ENCODE measurements around the gene RIN3. TPM values are rescaled to one million over a fixed set of nuclear protein-coding genes. Genes with fewer than 3 reads are reported as not detected.
A peak's percentile ranks its signal among the peaks of the same experiment; 100 is the strongest.

RIN3 gene
- polyA plus RNA-seq = 10 to 100 TPM in 2 of 4 donors, 1 to 10 TPM in 2; 1.8 to 18.9 (median 12.1) TPM
- long read RNA-seq, donor 1 = 0 reads
- long read RNA-seq, donor 2 = 0 reads
- long read RNA-seq, donor 3, partial matches to known transcripts = 5 of 5 reads
- long read RNA-seq, donor 3, other reads (novel, unspliced or antisense) = 0 of 5 reads
- long read RNA-seq, donor 4 = 0 reads
- long read RNA-seq, donor 5 = 0 reads
- long read RNA-seq, donor 6 = 0 reads
- long read RNA-seq, donor 7 = 0 reads
- long read RNA-seq, donor 8 = 0 reads
- long read RNA-seq, donor 9 = 0 reads
- long read RNA-seq, donor 10, partial matches to known transcripts = 66 of 139 reads
- long read RNA-seq, donor 10, other reads (novel, unspliced or antisense) = 73 of 139 reads

DNA sequence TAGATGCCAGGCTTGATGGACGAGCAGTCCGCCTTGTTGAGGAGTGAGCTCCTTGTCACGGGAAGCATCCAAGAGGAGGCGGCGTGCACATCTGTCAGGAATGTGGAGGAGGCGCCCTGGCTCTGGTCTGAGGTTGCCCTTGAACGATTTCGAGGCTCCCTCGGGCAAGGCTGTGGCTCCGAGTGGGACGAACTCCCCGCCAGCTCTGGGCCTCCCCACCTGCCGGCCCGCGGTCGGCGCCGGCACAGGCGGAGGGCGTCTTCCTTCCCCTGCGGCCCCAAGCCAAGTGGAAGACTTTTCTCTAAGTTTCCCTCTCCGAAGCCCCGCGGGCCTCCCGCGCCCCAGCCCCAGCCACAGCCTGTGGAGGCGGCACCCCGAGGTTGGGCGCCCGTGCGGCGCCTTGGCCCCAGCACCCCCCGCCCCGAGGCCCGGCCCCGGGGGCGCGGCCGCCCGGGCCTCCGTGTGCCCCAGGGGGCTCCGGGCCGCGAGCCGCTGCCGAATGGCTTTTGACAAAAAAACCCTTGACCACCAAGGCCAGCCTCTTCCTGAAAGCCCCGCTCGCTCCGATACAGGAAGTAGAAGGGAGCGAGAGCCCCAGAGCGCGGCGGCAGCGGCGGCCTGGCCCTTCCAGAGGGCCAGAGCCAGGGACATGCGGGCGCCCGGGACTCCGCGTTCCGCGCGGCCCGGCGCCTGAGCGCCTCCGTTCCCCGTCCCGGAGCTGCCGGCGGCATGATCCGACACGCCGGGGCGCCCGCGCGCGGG, at the start of gene RIN3:
TSS of gene RIN3 (plus strand) at position 578 of the 762 bp plus-strand sequence. CDS start at position 730, 152 bp downstream.
- WGBS, 3 donors = 3 to 4% (median 3%) methylated on average over 73 to 79 of the region's 79 CpGs
- Histone ChIP-seq H3K27ac (ENCODE audit: low read depth in 1 of 3, low read length in 2 of 3) (peak within 1 kb of the TSS; percentile 60 to 88 (median 81)), H3K9me3 (ENCODE audit: control insufficient read depth in 2 of 2, insufficient read depth in 1 of 2, low read depth in 1 of 2, low read length in 1 of 2) (no peaks in the 10 kb centered on the region), H3K27me3 (ENCODE audit: control insufficient read depth in 3 of 3, insufficient read depth in 3 of 3, low read length in 3 of 3) (no peaks in the 10 kb centered on the region), H3K4me1 (ENCODE audit: control insufficient read depth in 3 of 3, insufficient read depth in 2 of 3, low read depth in 1 of 3, low read length in 2 of 3) (peaks cover 0 to 10% (median 6%) of the 10 kb centered on the region in 3 donors), H3K36me3 (ENCODE audit: control insufficient read depth in 3 of 3, insufficient read depth in 2 of 3, low read depth in 1 of 3, low read length in 3 of 3) (no peaks in the 10 kb centered on the region), H3K4me3 (ENCODE audit: low read depth in 1 of 3, low read length in 3 of 3) (peak within 1 kb of the TSS; percentile 81 to 83 (median 81))
- DNase-seq = peak; percentile 32 to 84
- FAIRE-seq = no peak

- Histone ChIP-seq H3K27ac (ENCODE audit: low read depth in 1 of 3, low read length in 2 of 3) (no peak overlapping the region), H3K4me1 (ENCODE audit: control insufficient read depth in 3 of 3, insufficient read depth in 2 of 3, low read depth in 1 of 3, low read length in 2 of 3) (no peaks in the 10 kb centered on the region), H3K9me3 (ENCODE audit: control insufficient read depth in 2 of 2, insufficient read depth in 1 of 2, low read depth in 1 of 2, low read length in 1 of 2) (peaks cover 0 to 8% of the 10 kb centered on the region in 2 donors), H3K36me3 (ENCODE audit: control insufficient read depth in 3 of 3, insufficient read depth in 2 of 3, low read depth in 1 of 3, low read length in 3 of 3) (no peaks in the 10 kb centered on the region), H3K4me3 (ENCODE audit: low read depth in 1 of 3, low read length in 3 of 3) (no peak overlapping the region), H3K27me3 (ENCODE audit: control insufficient read depth in 3 of 3, insufficient read depth in 3 of 3, low read length in 3 of 3) (peaks cover 0 to 3% (median 0%) of the 10 kb centered on the region in 3 donors)
- DNase-seq = no peak
- FAIRE-seq = no peak
- WGBS, 3 donors = 88 to 93% (median 88%) methylated on average over 6 of the region's 6 CpGs
These were observed 49.4 kb upstream of the RIN3 start for GRCh38 chr14:92464156-92464555.

GRCh38 chr14:92464716-92465115, 48.9 kb upstream of the RIN3 start:
- DNase-seq (no peak), FAIRE-seq (no peak)
- peaks cover 0 to 8% of the 10 kb centered on the region in 2 donors for H3K9me3 ChIP-seq (ENCODE audit: control insufficient read depth in 2 of 2, insufficient read depth in 1 of 2, low read depth in 1 of 2, low read length in 1 of 2)
- no peak overlapping the region for H3K4me3 ChIP-seq (ENCODE audit: low read depth in 1 of 3, low read length in 3 of 3)
- no peaks in the 10 kb centered on the region for H3K4me1 ChIP-seq (ENCODE audit: control insufficient read depth in 3 of 3, insufficient read depth in 2 of 3, low read depth in 1 of 3, low read length in 2 of 3)
- 84 to 92% (median 91%) methylated on average over 9 of the region's 9 CpGs for WGBS, 3 donors
- no peaks in the 10 kb centered on the region for H3K36me3 ChIP-seq (ENCODE audit: control insufficient read depth in 3 of 3, insufficient read depth in 2 of 3, low read depth in 1 of 3, low read length in 3 of 3)
- no peak overlapping the region for H3K27ac ChIP-seq (ENCODE audit: low read depth in 1 of 3, low read length in 2 of 3)
- H3K27me3 ChIP-seq (ENCODE audit: control insufficient read depth in 3 of 3, insufficient read depth in 3 of 3, low read length in 3 of 3) = peaks cover 0 to 3% (median 0%) of the 10 kb centered on the region in 3 donors

- DNase-seq = no peak
- FAIRE-seq = no peak
- peaks cover 0 to 8% of the 10 kb centered on the region in 2 donors for H3K9me3 ChIP-seq (ENCODE audit: control insufficient read depth in 2 of 2, insufficient read depth in 1 of 2, low read depth in 1 of 2, low read length in 1 of 2)
- no peak overlapping the region for H3K4me3 ChIP-seq (ENCODE audit: low read depth in 1 of 3, low read length in 3 of 3)
- H3K27ac ChIP-seq (ENCODE audit: low read depth in 1 of 3, low read length in 2 of 3) = no peak overlapping the region
- 77 to 91% (median 85%) methylated on average over 10 to 13 of the region's 13 CpGs for WGBS, 3 donors
- no peaks in the 10 kb centered on the region for H3K4me1 ChIP-seq (ENCODE audit: control insufficient read depth in 3 of 3, insufficient read depth in 2 of 3, low read depth in 1 of 3, low read length in 2 of 3)
- H3K36me3 ChIP-seq (ENCODE audit: control insufficient read depth in 3 of 3, insufficient read depth in 2 of 3, low read depth in 1 of 3, low read length in 3 of 3) = no peaks in the 10 kb centered on the region
- peaks cover 0 to 3% (median 0%) of the 10 kb centered on the region in 3 donors for H3K27me3 ChIP-seq (ENCODE audit: control insufficient read depth in 3 of 3, insufficient read depth in 3 of 3, low read length in 3 of 3)
These were observed 48.1 kb upstream of the RIN3 start for GRCh38 chr14:92465353-92466055.

GRCh38 chr14:92466059-92466458, 47.5 kb upstream of the RIN3 start:
- Histone ChIP-seq H3K27me3 (ENCODE audit: control insufficient read depth in 3 of 3, insufficient read depth in 3 of 3, low read length in 3 of 3) (no peaks in the 10 kb centered on the region), H3K4me1 (ENCODE audit: control insufficient read depth in 3 of 3, insufficient read depth in 2 of 3, low read depth in 1 of 3, low read length in 2 of 3) (no peaks in the 10 kb centered on the region), H3K27ac (ENCODE audit: low read depth in 1 of 3, low read length in 2 of 3) (no peak overlapping the region), H3K9me3 (ENCODE audit: control insufficient read depth in 2 of 2, insufficient read depth in 1 of 2, low read depth in 1 of 2, low read length in 1 of 2) (peaks cover 0 to 8% of the 10 kb centered on the region in 2 donors), H3K4me3 (ENCODE audit: low read depth in 1 of 3, low read length in 3 of 3) (no peak overlapping the region), H3K36me3 (ENCODE audit: control insufficient read depth in 3 of 3, insufficient read depth in 2 of 3, low read depth in 1 of 3, low read length in 3 of 3) (no peaks in the 10 kb centered on the region)
- 49 to 85% (median 76%) methylated on average over 3 of the region's 3 CpGs for WGBS, 3 donors
- FAIRE-seq = no peak
- DNase-seq = no peak

DNA sequence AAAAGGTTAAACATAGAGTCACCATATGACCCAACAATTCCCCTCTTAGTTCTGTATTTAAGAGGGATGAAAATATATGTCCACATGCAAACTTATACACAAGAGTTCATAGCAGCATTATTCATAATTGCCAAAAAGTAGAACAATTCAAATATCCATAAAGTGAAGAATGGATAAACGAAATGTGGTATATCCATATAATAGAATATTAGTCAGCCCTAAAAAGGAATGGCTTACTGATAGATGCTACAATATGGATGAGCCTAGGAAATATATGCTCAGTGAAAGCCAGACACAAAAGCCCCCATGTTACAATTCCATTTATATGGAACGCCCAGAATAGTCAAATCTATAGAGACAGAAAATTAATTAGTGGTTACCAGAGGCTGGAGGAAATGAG, 44.1 kb upstream of the RIN3 start:
- Histone ChIP-seq H3K27me3 (ENCODE audit: control insufficient read depth in 3 of 3, insufficient read depth in 3 of 3, low read length in 3 of 3) (no peaks in the 10 kb centered on the region), H3K36me3 (ENCODE audit: control insufficient read depth in 3 of 3, insufficient read depth in 2 of 3, low read depth in 1 of 3, low read length in 3 of 3) (no peaks in the 10 kb centered on the region), H3K9me3 (ENCODE audit: control insufficient read depth in 2 of 2, insufficient read depth in 1 of 2, low read depth in 1 of 2, low read length in 1 of 2) (peaks cover 0 to 8% of the 10 kb centered on the region in 2 donors), H3K27ac (ENCODE audit: low read depth in 1 of 3, low read length in 2 of 3) (no peak overlapping the region), H3K4me1 (ENCODE audit: control insufficient read depth in 3 of 3, insufficient read depth in 2 of 3, low read depth in 1 of 3, low read length in 2 of 3) (no peaks in the 10 kb centered on the region), H3K4me3 (ENCODE audit: low read depth in 1 of 3, low read length in 3 of 3) (no peak overlapping the region)
- WGBS, 3 donors = 91 to 93% (median 92%) methylated on average over 2 of the region's 2 CpGs
- FAIRE-seq (no peak), DNase-seq (no peak)

DNA sequence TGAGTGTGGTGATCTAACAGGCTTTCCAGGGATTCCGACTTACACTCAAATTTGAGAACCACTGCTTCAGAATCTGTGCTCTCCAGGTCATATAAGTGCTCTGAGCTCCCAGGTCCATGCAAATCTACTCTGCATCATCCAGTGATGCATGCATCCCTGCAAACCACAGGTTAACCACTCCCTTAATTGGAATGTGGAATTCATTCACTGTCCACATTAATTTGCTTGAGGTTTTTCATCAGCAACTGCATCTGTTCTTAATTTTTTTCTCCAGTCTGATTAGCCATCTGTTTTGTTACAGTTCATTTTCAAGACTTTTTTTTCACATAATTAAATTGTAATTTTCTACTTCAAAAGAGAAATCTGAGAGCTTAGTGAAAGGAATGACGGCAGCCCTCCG, 43.4 kb upstream of the RIN3 start:
- Histone ChIP-seq H3K4me3 (ENCODE audit: low read depth in 1 of 3, low read length in 3 of 3) (no peak overlapping the region), H3K4me1 (ENCODE audit: control insufficient read depth in 3 of 3, insufficient read depth in 2 of 3, low read depth in 1 of 3, low read length in 2 of 3) (no peaks in the 10 kb centered on the region), H3K27me3 (ENCODE audit: control insufficient read depth in 3 of 3, insufficient read depth in 3 of 3, low read length in 3 of 3) (no peaks in the 10 kb centered on the region), H3K36me3 (ENCODE audit: control insufficient read depth in 3 of 3, insufficient read depth in 2 of 3, low read depth in 1 of 3, low read length in 3 of 3) (no peaks in the 10 kb centered on the region), H3K9me3 (ENCODE audit: control insufficient read depth in 2 of 2, insufficient read depth in 1 of 2, low read depth in 1 of 2, low read length in 1 of 2) (peaks cover 0 to 8% of the 10 kb centered on the region in 2 donors), H3K27ac (ENCODE audit: low read depth in 1 of 3, low read length in 2 of 3) (no peak overlapping the region)
- DNase-seq = no peak
- FAIRE-seq = no peak
- 89 to 96% (median 94%) methylated on average over 3 of the region's 3 CpGs for WGBS, 3 donors

GRCh38 chr14:92470811-92471210, 42.8 kb upstream of the RIN3 start:
- Histone ChIP-seq H3K36me3 (ENCODE audit: control insufficient read depth in 3 of 3, insufficient read depth in 2 of 3, low read depth in 1 of 3, low read length in 3 of 3) (no peaks in the 10 kb centered on the region), H3K27ac (ENCODE audit: low read depth in 1 of 3, low read length in 2 of 3) (no peak overlapping the region), H3K9me3 (ENCODE audit: control insufficient read depth in 2 of 2, insufficient read depth in 1 of 2, low read depth in 1 of 2, low read length in 1 of 2) (peaks cover 0 to 8% of the 10 kb centered on the region in 2 donors), H3K4me3 (ENCODE audit: low read depth in 1 of 3, low read length in 3 of 3) (no peak overlapping the region), H3K27me3 (ENCODE audit: control insufficient read depth in 3 of 3, insufficient read depth in 3 of 3, low read length in 3 of 3) (no peaks in the 10 kb centered on the region), H3K4me1 (ENCODE audit: control insufficient read depth in 3 of 3, insufficient read depth in 2 of 3, low read depth in 1 of 3, low read length in 2 of 3) (no peaks in the 10 kb centered on the region)
- 90 to 96% (median 91%) methylated on average over 1 of the region's 1 CpG for WGBS, 3 donors
- DNase-seq (no peak), FAIRE-seq (no peak)
